Activated gamma-delta T cell (primary cell): Measurements from ENCODE around the gene PTCD2.

Source experiments
- DNase-seq: peaks from one replicate; lab custom pipeline; 2025; lab: John Stamatoyannopoulos, UW
- total RNA-seq, 2 donors: gene quantifications; one replicate each; lab custom pipeline; 2026; lab: John Stamatoyannopoulos, UW

PTCD2 gene, protein sequence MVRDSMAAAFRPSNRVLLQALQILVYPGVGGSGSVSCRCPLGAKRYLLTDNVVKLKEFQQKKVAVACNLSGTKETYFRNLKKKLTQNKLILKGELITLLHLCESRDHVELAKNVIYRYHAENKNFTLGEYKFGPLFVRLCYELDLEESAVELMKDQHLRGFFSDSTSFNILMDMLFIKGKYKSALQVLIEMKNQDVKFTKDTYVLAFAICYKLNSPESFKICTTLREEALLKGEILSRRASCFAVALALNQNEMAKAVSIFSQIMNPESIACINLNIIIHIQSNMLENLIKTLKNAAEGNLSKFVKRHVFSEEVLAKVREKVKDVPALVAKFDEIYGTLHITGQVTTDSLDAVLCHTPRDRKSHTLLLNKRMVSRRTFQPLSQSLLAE
- total RNA-seq = 17.1 to 19.5 reads per million in 2 donors

DNA sequence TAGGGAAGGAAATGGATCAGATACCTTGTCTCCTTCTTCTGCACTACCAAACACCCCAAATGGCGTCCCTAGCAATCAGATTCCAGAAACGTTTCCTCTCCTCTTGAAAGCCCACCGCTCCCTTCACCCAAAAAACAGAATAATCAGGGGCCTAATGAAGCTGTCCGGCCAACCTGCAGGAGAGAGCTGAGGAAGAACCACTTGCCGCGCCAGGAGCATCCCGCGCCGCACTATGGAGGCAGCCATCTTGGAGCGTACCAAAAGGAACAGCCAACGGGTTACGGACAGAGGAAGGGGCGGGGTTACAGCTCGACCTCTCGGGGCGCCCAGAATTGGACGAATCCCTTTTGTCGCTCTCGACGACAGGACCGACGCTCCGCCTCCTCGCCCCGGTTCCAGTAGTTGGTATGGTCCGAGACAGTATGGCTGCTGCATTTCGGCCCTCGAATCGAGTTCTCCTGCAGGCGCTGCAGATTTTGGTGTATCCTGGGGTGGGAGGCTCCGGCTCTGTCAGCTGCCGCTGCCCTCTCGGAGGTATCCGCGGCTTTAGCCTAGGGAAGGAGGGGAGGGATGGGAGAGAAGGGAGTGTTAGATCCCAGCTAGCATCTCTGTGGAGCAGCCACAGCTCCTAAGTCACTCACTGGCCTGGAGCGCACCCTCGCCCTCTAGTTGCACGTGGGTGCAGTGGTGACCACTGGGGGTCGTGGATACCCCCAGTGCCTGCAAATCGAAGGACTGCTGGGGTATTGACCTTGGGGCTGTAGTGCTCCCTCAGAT, at the start of gene PTCD2, which contains the start of gene MRPS27:
TSS of gene PTCD2 (plus strand) at position 398 of the 777 bp plus-strand sequence. CDS start at position 408, 10 bp downstream.
TSS of gene MRPS27 (minus strand) at position 265 of the 777 bp plus-strand sequence. CDS start at position 246, 19 bp downstream.
- peak; percentile 61 for DNase-seq

DNA sequence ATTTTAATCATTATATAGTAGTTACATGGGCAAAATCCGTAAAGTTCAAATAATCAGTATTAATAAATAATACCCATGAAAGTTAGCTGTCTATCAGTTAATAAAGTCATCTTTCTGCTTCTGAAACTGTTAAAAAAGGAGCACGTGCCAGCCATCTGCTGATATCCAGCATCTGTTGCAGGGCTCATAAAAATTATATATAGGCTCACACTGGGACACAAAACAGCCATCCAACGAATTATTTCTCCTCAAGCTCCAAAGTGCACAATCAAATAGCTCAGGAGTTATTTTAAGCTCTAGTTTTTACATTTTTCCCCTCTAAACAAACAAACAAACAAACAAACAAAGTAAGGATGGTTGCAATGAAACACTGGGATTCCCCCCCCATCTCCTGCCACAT, 48.5 kb upstream of the PTCD2 start:
- DNase-seq = no peak

DNA sequence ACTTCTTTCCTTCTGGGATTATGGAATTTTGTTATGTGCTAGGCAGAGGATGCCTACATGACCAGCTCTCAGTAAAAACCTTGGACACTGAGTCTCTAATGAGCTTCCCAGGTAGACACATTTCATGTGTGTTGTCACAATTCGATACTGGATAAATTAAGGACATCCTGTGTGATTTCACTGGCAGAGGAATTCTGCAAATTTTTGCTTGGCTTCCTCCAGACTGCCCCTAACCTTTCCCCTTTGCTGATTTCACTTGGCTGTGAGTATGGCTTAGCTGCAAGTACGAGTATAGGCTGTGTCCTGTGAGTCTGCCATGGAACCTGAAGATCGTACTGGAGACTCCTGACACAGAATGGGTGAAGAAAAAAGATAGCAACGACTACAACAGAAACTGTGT, 47.8 kb upstream of the PTCD2 start:
- DNase-seq = no peak

DNA sequence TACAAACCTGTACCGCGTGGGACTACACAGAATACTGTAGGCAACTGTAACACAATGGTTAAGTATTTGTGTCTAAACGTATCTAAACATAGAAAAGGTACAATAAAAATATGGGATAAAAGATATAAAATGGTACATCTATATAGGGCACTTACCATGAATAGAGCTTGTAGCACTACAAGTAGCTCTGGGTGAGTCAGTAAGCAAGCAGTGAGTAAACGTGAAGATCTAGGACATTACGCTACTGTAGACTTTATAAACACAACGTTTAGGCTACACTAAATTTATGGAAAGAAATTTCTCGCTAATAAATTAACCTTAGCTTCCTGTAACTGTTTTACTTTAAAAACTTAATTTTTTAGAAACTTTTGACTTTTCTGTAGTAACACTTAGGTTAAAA, 46.6 kb upstream of the PTCD2 start:
- DNase-seq = no peak

DNA sequence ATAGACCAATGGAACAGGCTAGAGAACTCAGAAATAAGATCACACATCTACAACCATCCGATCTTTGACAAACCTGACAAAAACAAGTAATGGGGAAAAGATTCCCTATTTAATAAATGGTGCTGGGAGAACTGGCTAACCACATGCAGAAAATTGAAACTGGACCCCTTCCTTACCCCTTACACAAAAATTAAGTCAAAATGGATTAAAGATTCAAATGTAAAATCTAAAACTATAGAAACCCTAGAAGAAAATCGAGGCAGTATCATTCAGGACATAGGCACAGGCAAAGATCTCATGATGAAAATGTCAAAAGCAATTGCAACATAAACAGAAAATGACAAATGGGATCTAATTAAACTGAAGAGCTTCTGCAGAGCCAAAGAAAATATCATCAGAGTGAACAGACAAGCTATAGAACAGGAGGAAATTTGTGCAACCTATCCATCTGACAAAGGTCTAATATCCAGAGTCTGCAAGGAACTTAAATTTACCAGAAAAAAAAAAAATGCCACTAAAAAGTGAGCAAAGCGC, 43.9 kb upstream of the PTCD2 start:
- no peak for DNase-seq

DNA sequence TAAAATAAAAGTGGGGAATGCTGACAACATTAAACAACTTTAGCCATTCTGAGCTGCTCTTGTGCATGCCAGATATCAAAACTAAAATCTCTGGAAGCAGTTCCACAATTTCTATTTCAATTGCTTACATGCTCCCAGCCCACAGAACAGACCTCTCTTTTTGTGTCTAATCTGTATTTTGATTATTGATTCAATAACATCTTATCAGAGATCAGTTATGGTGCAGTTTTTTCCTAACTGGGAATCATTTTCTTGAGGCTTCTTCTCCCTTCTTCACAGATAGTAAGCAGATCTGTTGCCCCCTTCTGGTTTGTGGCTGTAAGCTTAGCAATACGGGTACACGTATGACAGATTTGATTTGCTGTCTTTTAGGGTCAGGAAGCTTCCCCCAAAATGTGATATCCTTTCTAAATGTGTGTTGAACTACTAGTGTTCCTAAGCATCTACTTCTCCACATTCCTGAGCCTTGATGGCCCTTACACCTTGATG, 39.5 kb upstream of the PTCD2 start:
- no peak for DNase-seq

DNA sequence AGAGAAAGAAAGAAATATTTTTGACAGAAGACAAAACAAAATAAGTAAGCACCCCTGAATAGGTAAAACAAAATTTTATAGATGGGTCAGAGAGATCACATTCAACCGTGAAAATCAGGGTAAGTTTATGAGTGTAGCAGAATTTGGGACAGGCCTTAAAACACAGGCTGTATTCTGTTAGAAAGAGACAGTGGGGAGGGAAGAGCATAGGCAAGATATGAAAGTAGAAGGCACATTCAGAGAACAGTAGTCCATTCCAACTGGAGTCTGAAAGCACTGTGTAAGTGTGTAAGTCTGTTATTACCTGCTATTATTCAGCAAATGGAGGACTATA, 38.8 kb upstream of the PTCD2 start:
- no peak for DNase-seq

DNA sequence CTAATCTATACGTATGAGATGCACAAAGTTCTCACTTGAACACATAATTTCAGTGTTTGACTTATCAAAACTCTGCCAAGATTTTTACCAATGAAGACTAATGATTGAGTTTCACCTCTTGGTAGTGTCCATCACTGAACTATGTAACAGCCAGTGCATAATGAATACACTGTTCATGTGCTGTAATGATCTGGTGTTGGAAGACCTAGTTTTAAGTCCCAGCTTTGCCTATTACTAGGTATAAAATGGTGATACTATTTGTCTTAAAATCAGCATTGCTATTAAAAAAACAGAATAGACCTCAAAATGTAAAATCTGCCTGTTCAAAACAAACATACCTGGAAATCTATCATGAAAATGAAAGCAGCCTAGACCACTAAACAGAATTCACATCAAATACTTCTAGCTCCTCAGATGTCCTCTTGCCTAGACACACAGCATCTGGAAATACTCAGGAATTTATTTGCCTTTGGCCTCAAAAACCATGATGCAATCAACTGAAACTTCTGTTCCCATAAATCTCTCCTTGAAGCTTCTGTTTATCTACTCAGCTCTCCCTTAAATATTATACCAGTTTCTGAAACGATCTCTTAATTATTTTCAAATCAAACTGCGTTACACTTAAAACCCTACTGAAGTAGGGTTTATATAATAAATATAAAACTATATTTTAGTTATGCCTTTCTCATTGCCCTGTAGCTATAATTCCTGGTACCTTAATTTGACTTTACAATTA, 38.2 kb upstream of the PTCD2 start:
- DNase-seq = no peak

DNA sequence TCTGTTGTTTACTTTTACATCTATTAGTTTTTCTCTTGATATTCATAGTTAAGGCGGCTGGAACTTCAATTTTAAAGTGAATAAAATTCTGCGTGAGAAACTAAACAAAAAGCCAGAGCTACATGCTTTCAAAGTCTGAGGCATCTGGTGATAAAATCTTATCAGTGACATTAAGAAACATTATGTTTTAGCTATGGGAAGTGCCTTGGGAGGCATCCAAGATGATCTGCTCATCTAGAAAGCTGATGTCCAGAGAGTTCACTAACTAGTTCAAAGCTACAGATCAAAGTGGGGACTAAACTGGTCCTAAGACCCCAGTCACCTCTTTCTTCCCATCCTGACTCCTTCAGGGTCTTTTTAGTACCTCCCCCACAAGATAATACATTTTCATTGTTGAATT, 37.3 kb upstream of the PTCD2 start:
- DNase-seq = no peak

DNA sequence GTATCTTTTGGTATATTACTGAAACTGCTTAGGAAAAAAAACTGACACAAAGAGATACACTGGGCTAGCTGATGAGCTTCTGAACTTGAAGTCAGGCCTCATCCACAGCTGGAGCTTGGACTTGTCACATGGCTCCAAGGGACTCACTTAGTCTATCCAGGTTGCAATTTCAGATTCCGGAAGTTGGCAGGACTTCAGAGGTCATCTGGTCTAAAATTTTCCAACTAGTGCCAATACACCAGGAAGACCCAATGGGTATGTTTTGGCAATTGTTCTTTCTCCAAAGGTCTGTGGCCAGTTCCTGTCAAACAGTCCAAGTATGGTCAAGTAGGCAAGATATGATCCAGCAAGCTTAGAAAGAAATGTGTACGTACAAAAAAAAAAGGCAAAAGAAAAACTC, 36.8 kb upstream of the PTCD2 start:
- DNase-seq = no peak

DNA sequence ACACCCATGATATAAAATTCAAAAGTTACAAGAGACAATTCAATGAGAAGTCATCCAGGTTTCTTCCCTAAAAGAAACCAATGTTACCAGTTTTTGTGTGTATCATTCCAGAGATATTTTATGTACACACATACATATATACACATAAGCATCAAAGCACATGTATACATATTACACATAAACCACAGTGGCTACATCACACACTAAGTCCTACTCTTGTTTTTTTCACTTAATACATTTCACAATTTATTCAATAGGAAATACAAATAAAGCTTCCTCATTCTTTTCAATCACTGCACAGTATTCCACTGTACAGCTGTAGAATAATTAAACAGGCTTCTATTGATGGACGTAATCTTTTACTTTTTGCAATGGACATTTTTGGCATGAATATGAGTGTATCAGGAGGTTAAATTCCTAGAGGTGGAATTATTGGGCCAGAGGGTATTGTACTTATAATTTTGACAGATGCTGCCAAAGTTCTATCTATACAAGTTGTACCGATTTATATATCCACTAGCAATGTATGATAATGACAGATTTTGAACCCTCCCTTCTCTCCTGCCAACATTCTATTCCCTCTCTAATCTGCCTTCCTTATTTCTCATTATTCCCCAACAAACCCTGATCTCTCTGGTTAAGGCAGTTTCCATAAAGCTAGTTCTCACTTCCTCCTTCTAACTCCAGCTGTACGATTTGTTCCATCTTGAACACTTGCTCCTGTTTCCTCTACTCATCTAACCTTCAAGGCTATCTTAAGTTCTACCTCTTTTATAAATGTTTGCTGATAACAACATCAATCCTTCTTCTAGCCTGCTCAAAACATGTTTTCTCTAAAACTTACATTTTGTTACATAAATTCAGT, 35.4 kb upstream of the PTCD2 start:
- DNase-seq = no peak

DNA sequence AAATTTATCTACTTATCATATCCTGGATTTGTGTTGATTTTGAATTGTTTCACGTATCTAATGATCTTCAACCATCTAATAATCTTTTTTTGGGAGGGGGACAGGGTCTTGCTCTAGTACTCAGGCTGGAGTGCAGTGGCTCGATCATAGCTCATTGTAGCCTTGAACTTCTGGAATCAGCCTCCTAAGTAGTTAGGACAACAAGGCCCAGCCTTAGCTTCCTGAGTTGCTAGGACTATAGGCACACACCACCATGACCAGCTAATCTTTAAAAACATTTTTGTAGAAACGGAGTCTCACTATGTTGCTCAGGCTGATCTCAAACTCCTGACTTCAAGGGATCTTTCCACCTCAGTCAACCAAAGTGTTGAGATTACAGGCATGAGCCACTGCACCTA, 34.8 kb upstream of the PTCD2 start:
- no peak for DNase-seq

DNA sequence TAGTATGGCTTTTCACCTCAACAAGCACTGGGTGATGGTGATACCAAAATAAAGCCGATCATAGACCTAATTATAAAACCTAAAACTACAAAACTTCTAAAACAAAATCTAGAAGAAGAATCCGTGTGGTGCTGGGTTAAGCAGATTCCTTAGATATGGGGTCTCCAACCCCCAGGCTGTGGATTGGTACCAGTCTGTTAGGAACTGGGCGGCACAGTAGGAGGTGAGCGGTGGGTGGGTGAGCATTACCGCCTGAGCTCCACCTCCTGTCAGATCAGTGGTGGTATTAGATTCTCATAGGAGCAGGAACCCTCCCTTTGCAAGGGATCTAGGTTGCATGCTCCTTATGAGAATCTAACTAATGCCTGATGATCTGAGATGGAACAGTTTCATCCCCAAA, 33.4 kb upstream of the PTCD2 start:
- DNase-seq = no peak

DNA sequence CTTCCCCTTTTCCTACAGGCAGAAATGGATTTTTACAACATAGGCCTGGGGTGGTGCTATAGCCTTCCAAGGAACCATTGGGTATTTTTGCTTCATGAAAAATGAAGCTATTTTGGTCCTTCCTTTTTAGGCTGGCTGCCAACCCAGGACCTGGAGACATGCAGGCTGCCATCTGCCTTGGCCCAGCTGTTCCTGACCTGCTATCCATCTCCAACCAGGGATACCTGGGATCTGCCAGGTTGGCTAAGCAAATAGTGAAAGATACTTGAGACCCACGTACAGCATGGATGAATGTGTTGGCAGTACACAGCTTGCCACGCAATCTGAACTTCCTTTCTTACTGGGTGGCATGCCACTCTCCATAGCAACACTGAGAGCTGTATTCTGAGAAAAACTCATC, 31.2 kb upstream of the PTCD2 start:
- no peak for DNase-seq

DNA sequence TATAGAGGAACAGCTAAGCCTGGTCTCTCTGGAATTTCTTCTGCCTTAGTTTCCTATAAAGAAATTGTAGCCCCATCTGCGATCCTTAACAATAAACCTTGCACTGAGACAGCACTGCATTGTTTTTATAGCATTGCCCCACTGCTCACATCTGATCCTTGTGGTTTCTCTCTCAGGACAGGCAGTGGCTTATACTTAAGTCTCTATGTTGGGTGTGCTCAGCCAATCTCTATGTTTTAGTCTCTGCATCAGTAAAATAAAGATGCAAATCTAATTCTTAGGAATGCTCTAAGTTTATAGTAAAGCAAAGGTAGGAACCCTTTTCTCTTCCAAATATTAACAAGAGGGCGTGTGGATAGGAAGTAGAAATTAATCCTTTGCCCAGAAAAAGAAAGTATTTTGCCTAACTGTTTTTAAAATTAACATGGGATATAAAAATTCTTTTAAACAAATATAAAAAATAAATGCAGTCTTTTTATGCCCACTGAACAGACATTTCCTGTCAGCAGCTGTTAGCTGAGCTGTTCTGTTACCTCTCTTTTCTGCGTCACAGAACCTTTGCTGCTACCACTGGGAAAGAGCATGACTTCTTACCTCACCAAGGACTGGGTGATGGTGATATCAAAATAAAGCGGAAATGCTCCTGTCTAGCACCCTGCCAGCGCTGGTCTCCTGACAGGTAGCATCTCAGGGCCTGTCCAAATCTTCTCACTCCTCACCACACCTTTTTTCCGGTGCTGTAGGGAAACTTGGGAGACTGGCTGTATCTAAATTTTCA, 29.6 kb upstream of the PTCD2 start:
- DNase-seq = no peak

DNA sequence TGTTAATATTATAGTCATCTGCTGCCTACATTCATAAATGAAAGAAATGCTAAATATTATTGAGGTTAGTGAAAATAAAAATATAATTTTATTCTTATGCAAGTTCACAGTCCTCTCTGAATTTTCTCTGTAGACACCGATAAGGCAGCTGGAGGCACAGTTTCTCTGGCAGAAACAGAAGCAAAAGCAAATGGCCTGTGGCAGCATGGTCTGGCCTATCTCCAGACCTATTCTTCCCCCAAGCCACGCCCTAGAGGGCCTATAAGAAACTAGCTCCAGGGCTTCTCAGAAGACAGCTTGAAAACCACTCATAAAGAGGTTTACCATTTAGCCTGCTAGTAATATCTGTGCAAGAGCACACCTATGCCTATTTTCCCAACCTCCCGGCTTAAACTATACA, 28.6 kb upstream of the PTCD2 start:
- no peak for DNase-seq

DNA sequence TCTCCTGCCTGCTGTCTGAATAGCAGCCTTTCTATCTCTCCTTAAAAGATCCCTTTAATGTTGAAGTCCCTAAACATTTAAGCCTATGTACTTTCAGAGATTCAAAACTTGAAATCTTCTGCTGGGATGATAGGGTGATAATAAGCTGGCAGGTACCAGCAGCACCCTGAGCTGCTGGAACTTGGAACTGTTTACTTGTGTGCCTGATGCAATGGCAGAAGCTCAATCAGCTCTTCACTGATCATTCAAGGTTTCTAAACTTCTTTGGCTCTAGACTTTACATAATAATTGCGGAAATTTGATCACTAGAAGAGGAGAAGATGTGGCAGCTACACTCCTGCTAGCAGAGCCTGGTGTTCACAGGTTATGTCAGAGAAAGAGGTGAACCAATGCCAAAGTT, 27.8 kb upstream of the PTCD2 start:
- DNase-seq = no peak

DNA sequence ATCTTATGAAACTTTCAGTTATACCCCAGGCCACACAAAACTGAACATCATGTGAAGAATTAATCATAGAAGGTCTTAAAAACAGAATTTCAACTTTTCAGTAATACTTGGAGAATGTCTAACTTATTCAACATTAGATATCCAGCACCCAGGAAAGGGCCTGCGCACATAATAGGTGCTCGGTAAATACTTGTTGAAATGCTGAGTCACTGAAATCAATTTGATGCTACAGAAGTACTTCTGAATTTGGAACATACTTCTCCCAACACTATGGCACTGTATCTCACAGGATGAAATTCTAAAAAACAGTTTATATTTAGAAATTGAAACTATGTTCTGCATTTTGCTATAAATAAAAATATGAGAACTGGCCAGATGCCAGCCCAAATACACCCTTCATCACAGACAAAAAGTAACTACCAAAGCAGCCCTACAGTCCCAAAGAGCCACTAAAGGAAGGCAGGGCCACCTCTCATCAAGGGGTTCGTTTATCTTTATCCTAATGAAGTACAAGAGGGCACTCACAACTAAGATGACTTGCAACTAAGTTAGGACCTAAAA, 26.6 kb upstream of the PTCD2 start:
- DNase-seq = no peak

DNA sequence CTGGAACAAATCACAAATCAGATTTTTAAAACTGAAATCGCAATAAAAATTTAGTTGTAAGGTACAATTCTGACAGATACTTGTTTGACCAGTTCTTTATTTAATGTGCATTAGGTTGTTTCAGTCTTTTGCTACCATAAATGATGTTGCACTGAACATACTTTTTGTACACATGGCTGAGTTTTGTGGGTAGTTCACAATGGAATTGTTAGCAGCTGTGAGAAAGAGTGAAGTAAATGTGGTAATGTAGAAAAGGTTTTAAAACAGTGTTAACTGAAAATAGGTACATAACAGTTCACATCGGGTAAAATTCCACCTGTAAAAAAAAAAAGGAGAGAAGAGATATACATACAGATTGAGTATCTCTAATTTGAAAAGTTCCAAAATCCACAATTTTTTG, 25.7 kb upstream of the PTCD2 start:
- no peak for DNase-seq

DNA sequence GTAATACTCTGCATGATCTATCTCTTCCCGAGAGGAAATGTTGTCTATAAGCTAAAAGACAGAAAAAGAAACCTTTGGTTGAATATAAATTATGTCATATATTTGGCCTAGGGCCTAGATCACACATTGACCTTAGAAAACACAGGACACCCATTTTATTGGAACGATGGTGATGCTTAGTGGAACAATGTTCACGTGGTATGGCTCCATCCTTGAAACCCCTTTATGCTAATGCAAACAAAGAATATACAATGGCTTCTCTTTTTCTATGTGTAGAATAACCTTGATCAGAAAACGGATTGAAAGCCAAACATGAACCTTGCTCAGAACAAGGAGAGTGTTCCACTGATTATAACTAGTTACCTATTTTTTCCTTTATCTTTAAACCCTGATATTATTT, 24.6 kb upstream of the PTCD2 start:
- DNase-seq = no peak
